ENCODE measurements around the gene P4HTM.

DNA sequence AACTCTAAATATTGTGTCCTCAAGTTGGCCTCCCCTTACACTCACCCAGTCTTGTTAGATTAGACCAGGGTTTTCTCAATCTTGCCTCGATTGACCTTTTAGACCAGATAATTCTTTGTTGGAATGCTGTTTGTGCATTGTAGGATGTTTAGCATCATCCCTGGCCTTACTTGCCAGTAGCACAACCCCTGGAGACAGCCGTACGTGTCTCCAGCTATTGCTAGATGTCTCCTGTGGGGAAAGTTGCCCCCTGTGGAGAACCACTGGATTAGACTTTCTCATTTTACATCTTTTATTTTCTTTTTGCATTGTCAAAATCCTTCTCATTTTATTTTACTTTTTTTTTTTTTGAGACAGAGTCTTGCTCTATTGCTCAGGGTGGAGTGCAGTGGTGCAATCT, 19.4 kb downstream of the P4HTM start:
- TF ChIP-seq CTCF (IDR thresholded peaks at IDR 0.05; ENCODE audit: insufficient read depth, low read depth, low read length), result no peak
- TF ChIP-seq EZH2 (IDR thresholded peaks at IDR 0.05; ENCODE audit: insufficient read depth, low read length), result no peak
